Fibroblast of lung (primary cell): ENCODE measurements around the gene MKNK1.

ENCODE experiments used
- CTCF ChIP-seq, 2 donors: IDR thresholded peaks in 1 of 2; conservative IDR thresholded peaks in 1 of 2; 1 replicate in 1 of 2; 2 replicates in 1 of 2; pipeline ENCODE4 v1.5.1; 2011 to 2012; ENCODE audit warnings: low read length in 2 of 2, control low read depth in 1 of 2, inconsistent platforms in 1 of 2, low read depth in 1 of 2, mild to moderate bottlenecking in 1 of 2
- EZH2 ChIP-seq: IDR thresholded peaks from 2 replicates; pipeline ENCODE4 v1.5.1; 2012; ENCODE audit warnings: low read length, control low read depth, mild to moderate bottlenecking; ENCODE audit errors: missing control alignments

- TF ChIP-seq CTCF (conservative IDR thresholded peaks at IDR 0.05 in 1 of 2, IDR thresholded peaks at IDR 0.05 in 1 of 2; ENCODE audit: low read depth in 1 of 2, low read length in 2 of 2) (no peak), EZH2 (no peak)
These were observed 74.9 kb downstream of the MKNK1 start for GRCh38 chr1:46529031-46529630.
